HFFc6 (cell line): ENCODE results near the gene CFAP141. TPM values are rescaled to one million over a fixed set of nuclear protein-coding genes. Genes with fewer than 3 reads are reported as not detected.

Experiments
- DNase-seq: peaks from one replicate; pipeline ENCODE4 v3.0.0-alpha.2; 2018
- H3K27ac Mint-ChIP-seq: 2 replicates; pipeline ENCODE4 v1.8.0; 2020; ENCODE audit warnings: mild to moderate bottlenecking, mixed read lengths
- H3K27me3 Mint-ChIP-seq: 2 replicates; pipeline ENCODE4 v1.8.0; 2021; ENCODE audit warnings: mild to moderate bottlenecking, moderate library complexity, mixed read lengths; ENCODE audit not compliant: insufficient read depth
- H3K36me3 Mint-ChIP-seq: 2 replicates; pipeline ENCODE4 v1.8.0; 2021; ENCODE audit warnings: low read depth, mixed read lengths
- H3K4me1 Mint-ChIP-seq: 2 replicates; pipeline ENCODE4 v1.8.0; 2020; ENCODE audit warnings: low read depth, mixed read lengths
- H3K4me3 Mint-ChIP-seq: 2 replicates; pipeline ENCODE4 v1.8.0; 2020; ENCODE audit warnings: mild to moderate bottlenecking, moderate library complexity, mixed read lengths
- H3K9me3 Mint-ChIP-seq: 2 replicates; pipeline ENCODE4 v1.8.0; 2020; ENCODE audit warnings: mild to moderate bottlenecking, mixed read lengths
- CTCF ChIP-seq: fragments of 200-600 bp; sonication (generic); IDR thresholded peaks from 2 replicates; pipeline ENCODE4 v1.5.0; 2021; ENCODE audit warnings: antibody characterized with exemption, mild to moderate bottlenecking
- total RNA-seq, 6 experiments: library from RNA; stranded (reverse); fragmentation: NEBNext Ultra II Directional; extraction: Animal tissue kit (Norgen Biotek cat#: 25700); gene quantifications; 2 replicates in 1 of 6; 3 replicates in 5 of 6; pipeline ENCODE4 v1.2.3, GENCODE V29; 2021

CFAP141 gene
- total RNA-seq, 6 experiments from 2014 or later: not detected

GRCh38 chr1:154223621-154224020, 17.5 kb upstream of the CFAP141 start:
- Mint-ChIP-seq H3K4me1 (peaks cover 47% of the 10 kb centered on the region), H3K4me3 (peak overlapping the region; percentile 96), H3K9me3 (no peaks in the 10 kb centered on the region; the same call in 1 of the 2 replicates), H3K27me3 (peaks cover 2% of the 10 kb centered on the region), H3K27ac (peak overlapping the region; percentile 12), H3K36me3 (peaks cover 69% of the 10 kb centered on the region)
- no peak for DNase-seq
- TF ChIP-seq CTCF: no peak

- no peak for DNase-seq
- H3K4me1 Mint-ChIP-seq: peaks cover 50% of the 10 kb centered on the region
- peaks cover 76% of the 10 kb centered on the region for H3K36me3 Mint-ChIP-seq
- H3K27ac Mint-ChIP-seq: peak overlapping the region; percentile 98
- H3K4me3 Mint-ChIP-seq: peak overlapping the region; percentile 96
- peaks cover 2% of the 10 kb centered on the region for H3K27me3 Mint-ChIP-seq
- H3K9me3 Mint-ChIP-seq: no peaks in the 10 kb centered on the region; the same call in 1 of the 2 replicates
- TF ChIP-seq CTCF: no peak
Observed at GRCh38 chr1:154222918-154223317, 16.8 kb upstream of the CFAP141 start.

DNA sequence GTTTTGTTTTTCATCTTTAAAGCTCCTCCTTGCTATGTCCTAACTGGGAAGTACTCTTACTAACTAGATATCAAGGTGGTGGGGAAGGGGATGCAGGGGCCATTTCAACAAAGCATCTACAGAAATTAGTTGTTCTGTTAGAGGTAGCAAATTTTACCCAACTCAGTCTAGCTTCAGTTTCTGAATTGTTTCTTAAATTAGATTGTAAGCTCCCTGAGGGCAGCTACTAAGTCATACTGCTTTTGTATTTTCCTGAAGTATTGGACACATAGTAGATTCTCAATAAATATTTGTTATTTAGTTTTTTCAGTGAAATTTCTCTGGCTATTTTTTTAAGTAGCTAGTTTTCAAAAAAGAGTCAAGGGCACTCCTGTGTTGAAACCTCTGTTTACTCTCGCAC, 16.4 kb upstream of the CFAP141 start:
- DNase-seq: no peak
- TF ChIP-seq CTCF: no peak
- peak overlapping the region; percentile 98 for H3K27ac Mint-ChIP-seq
- H3K4me1 Mint-ChIP-seq: peaks cover 50% of the 10 kb centered on the region
- H3K27me3 Mint-ChIP-seq: peaks cover 2% of the 10 kb centered on the region
- no peaks in the 10 kb centered on the region; the same call in 1 of the 2 replicates for H3K9me3 Mint-ChIP-seq
- peak overlapping the region; percentile 96 for H3K4me3 Mint-ChIP-seq
- H3K36me3 Mint-ChIP-seq: peaks cover 77% of the 10 kb centered on the region

GRCh38 chr1:154221278-154222001, 15.3 kb upstream of the CFAP141 start:
- no peaks in the 10 kb centered on the region; the same call in 1 of the 2 replicates for H3K27me3 Mint-ChIP-seq
- peak; percentile 71 for DNase-seq
- TF ChIP-seq CTCF: peak; percentile 26; the same call in 1 of the 2 replicates
- peak overlapping the region; percentile 96 for H3K4me3 Mint-ChIP-seq
- peaks cover 74% of the 10 kb centered on the region for H3K36me3 Mint-ChIP-seq
- no peaks in the 10 kb centered on the region; the same call in 1 of the 2 replicates for H3K9me3 Mint-ChIP-seq
- peaks cover 50% of the 10 kb centered on the region for H3K4me1 Mint-ChIP-seq
- H3K27ac Mint-ChIP-seq: peak overlapping the region; percentile 98

DNA sequence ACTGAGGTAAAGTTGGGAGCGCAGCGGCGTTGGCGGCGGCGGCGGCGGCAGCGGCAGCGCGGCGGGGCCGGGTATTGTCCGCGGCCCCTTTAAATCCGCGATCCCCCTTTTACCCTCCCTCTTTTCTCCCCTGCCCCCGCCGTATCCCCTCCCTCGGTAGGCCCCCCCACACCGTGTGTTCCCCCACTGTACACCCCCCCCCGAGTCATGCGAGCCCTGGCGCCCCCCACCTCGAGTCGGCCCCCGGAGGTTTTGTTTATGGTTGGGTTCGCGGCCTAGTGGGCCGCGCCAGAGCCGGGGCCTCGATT, 14.8 kb upstream of the CFAP141 start:
- H3K27me3 Mint-ChIP-seq: peaks cover 2% of the 10 kb centered on the region
- H3K4me3 Mint-ChIP-seq: peak overlapping the region; percentile 96
- H3K27ac Mint-ChIP-seq: peak overlapping the region; percentile 98
- H3K36me3 Mint-ChIP-seq: peaks cover 69% of the 10 kb centered on the region
- TF ChIP-seq CTCF: no peak
- no peak for DNase-seq
- H3K9me3 Mint-ChIP-seq: no peaks in the 10 kb centered on the region; the same call in 1 of the 2 replicates
- H3K4me1 Mint-ChIP-seq: peaks cover 46% of the 10 kb centered on the region
